K562 (cell line): ENCODE results near the gene CEP128. TPM values are rescaled to one million over a fixed set of nuclear protein-coding genes. Genes with fewer than 3 reads are reported as not detected.

Experiments used
- ATAC-seq: fragments of 200-7000 bp; cut with Tn5 transposase; 3 replicates; pipeline ENCODE4 v1.9.1; 2020; ENCODE audit warnings: moderate library complexity
- BruUV-seq: library from RNA; stranded (reverse); fragments of 400-500 nt; replicated peaks from 2 replicates; lab custom pipeline; 2021; lab: Mats Ljungman, UMichigan
- CTCF ChIA-PET: fragments of 300-600 bp; formaldehyde crosslinking; extraction: SDS; loops from one replicate; lab custom pipeline; 2021; ENCODE audit warnings: low intra/inter-chr PET ratio; lab: Yijun Ruan, JAX
- POLR2A ChIA-PET: fragments of 300-600, 350-650 bp; sonication (Branson Sonifier 250); formaldehyde crosslinking; extraction: SDS; loops from one replicate; lab custom pipeline; 2021; ENCODE audit warnings: antibody characterized with exemption, inconsistent platforms; lab: Yijun Ruan, JAX
- DNase-seq, 4 experiments: peaks; one replicate each; pipeline versions ENCODE4 v3.0.0 to v3.0.0-alpha.2; 2011 to 2018; ENCODE audit warnings: low spot score in 3 of 4, mixed read lengths in 3 of 4; ENCODE audit errors: extremely low read depth in 1 of 4
- FAIRE-seq: peaks from 2 replicates; lab custom pipeline; 2011; peaks lifted over from hg19 to GRCh38; lab: Jason Lieb, UNC
- H2AFZ ChIP-seq: 2 replicates; pipeline ENCODE4 v1.6.0; 2011; ENCODE audit warnings: low read depth, low read length, control low read depth, inconsistent platforms
- H3K27ac ChIP-seq: fragments of 200-600 bp; 3 replicates; pipeline ENCODE4 v1.8.0; 2011; ENCODE audit warnings: low read depth, mild to moderate bottlenecking, control low read depth, inconsistent platforms, low read length, moderate library complexity, mixed read lengths; ENCODE audit errors: extremely low read depth
- H3K27me3 ChIP-seq, 2 experiments: fragments of 300-600 bp in 1 of 2; 2 replicates in 1 of 2; 3 replicates in 1 of 2; pipeline versions ENCODE4 v1.6.0 to v1.8.0; 2011; ENCODE audit warnings: inconsistent platforms in 2 of 2, low read length in 2 of 2, mild to moderate bottlenecking in 1 of 2, mixed read lengths in 1 of 2, moderate library complexity in 1 of 2; ENCODE audit not compliant: control insufficient read depth in 2 of 2, insufficient read depth in 2 of 2
- H3K36me3 ChIP-seq: fragments of 300-600 bp; 3 replicates; pipeline ENCODE4 v1.8.0; 2011; ENCODE audit warnings: mild to moderate bottlenecking, low read length, inconsistent platforms; ENCODE audit not compliant: control insufficient read depth, insufficient read depth
- H3K4me1 ChIP-seq, 2 experiments: fragments of 200-600 bp in 1 of 2; replicated peaks in 1 of 2; 2 replicates in 1 of 2; 3 replicates in 1 of 2; pipeline versions ENCODE4 v1.5.1 to v1.8.0; 2011; ENCODE audit warnings: inconsistent platforms in 2 of 2, low read length in 2 of 2, mild to moderate bottlenecking in 1 of 2, mixed read lengths in 1 of 2, moderate library complexity in 1 of 2; ENCODE audit not compliant: control insufficient read depth in 2 of 2, insufficient read depth in 2 of 2
- H3K4me2 ChIP-seq: 2 replicates; pipeline ENCODE4 v1.6.1; 2011; ENCODE audit warnings: low read length, control low read depth, inconsistent platforms, mixed read lengths; ENCODE audit not compliant: insufficient read depth
- H3K4me3 ChIP-seq: fragments of 200-600 bp; sonication (generic), shearing (Covaris generic); 2 replicates; pipeline ENCODE4 v1.5.1; 2016; ENCODE audit warnings: control low read depth, inconsistent platforms
- H3K79me2 ChIP-seq: fragments of 200-600 bp; 3 replicates; pipeline ENCODE4 v1.8.0; 2011; ENCODE audit warnings: low read length, inconsistent platforms; ENCODE audit not compliant: control insufficient read depth, insufficient read depth
- H3K9ac ChIP-seq, 2 experiments: 2 replicates each; pipeline versions ENCODE4 v1.6.0 to v1.6.1; 2011; ENCODE audit warnings: low read depth in 2 of 2, low read length in 2 of 2, control low read depth in 1 of 2, inconsistent platforms in 1 of 2, mild to moderate bottlenecking in 1 of 2, mixed read lengths in 1 of 2; ENCODE audit not compliant: insufficient read depth in 1 of 2
- H3K9me1 ChIP-seq: one replicate; pipeline ENCODE4 v1.6.0; 2011; ENCODE audit warnings: inconsistent platforms, mild to moderate bottlenecking, low read length, moderate library complexity; ENCODE audit not compliant: control insufficient read depth, insufficient read depth
- H3K9me3 ChIP-seq: replicated peaks from 2 replicates; pipeline ENCODE4 v1.5.1; 2011; ENCODE audit warnings: low read depth, low read length, inconsistent platforms; ENCODE audit not compliant: control insufficient read depth, insufficient read depth
- H4K20me1 ChIP-seq: replicated peaks from 2 replicates; pipeline ENCODE4 v1.6.1; 2011; ENCODE audit warnings: low read length, inconsistent platforms, mixed read lengths; ENCODE audit not compliant: control insufficient read depth, insufficient read depth
- ETS2 ChIP-seq: IDR thresholded peaks from 2 replicates; pipeline ENCODE4 v1.6.1; 2016; ENCODE audit warnings: borderline replicate concordance, missing genetic modification characterization, mild to moderate bottlenecking, moderate library complexity, missing compliant biosample characterization; ENCODE audit not compliant: poor library complexity, severe bottlenecking
- GABPB2 ChIP-seq: fragments of 250-450 bp; sonication (Bioruptor Pico); conservative IDR thresholded peaks from 2 replicates; pipeline ENCODE4 v1.5.1; 2021; ENCODE audit warnings: mild to moderate bottlenecking
- GATAD2A ChIP-seq: fragments of 450-650 bp; IDR thresholded peaks from 2 replicates; pipeline ENCODE4 v1.6.1; 2017
- HDAC3 ChIP-seq: fragments of 450-650 bp; IDR thresholded peaks from 2 replicates; pipeline ENCODE4 v1.6.1; 2018; ENCODE audit warnings: borderline replicate concordance, mild to moderate bottlenecking, moderate library complexity; ENCODE audit not compliant: partially characterized antibody
- NFATC3 ChIP-seq: fragments of 450-650 bp; IDR thresholded peaks from 2 replicates; pipeline ENCODE4 v1.6.1; 2017; ENCODE audit warnings: mild to moderate bottlenecking
- NFE2L1 ChIP-seq: fragments of 450-650 bp; IDR thresholded peaks from 2 replicates; pipeline ENCODE4 v1.6.1; 2016; ENCODE audit warnings: missing genetic modification characterization, low read depth, mild to moderate bottlenecking, missing compliant biosample characterization, moderate library complexity, borderline replicate concordance
- POLR2A ChIP-seq: fragments of 450-650 bp; conservative IDR thresholded peaks from 2 replicates; pipeline ENCODE4 v1.6.1; 2016
- PRMT5 ChIP-seq: sonication (generic); formaldehyde crosslinking; IDR thresholded peaks from 2 replicates; pipeline ENCODE4 v1.5.0; 2020; ENCODE audit warnings: missing genetic modification reagents
- SRSF7 ChIP-seq: fragments of 200-400 bp; formaldehyde crosslinking; optimal IDR thresholded peaks from 2 replicates; pipeline ENCODE3; 2017; ENCODE audit warnings: mild to moderate bottlenecking, low read depth, low read length
- TAF15 ChIP-seq: fragments of 200-400 bp; formaldehyde crosslinking; IDR thresholded peaks from 2 replicates; pipeline ENCODE4 v1.6.1; 2017; ENCODE audit warnings: mild to moderate bottlenecking, low read depth, low read length, moderate library complexity
- THRA ChIP-seq: fragments of 450-650 bp; IDR thresholded peaks from 2 replicates; pipeline ENCODE4 v1.6.1; 2017; ENCODE audit warnings: mild to moderate bottlenecking, moderate library complexity
- YY1 ChIP-seq, 3 experiments: IDR thresholded peaks; 2 replicates each; pipeline ENCODE4 v1.6.1; 2011; ENCODE audit warnings: low read length in 2 of 3, mild to moderate bottlenecking in 2 of 3, moderate library complexity in 2 of 3, borderline replicate concordance in 1 of 3, control low read depth in 1 of 3, low read depth in 1 of 3; ENCODE audit not compliant: insufficient read depth in 3 of 3, insufficient replicate concordance in 2 of 3, control insufficient read depth in 1 of 3, insufficient read length in 1 of 3; ENCODE audit errors: extremely low read depth in 1 of 3
- WGBS: fragments of 100-300 bp; shearing (Covaris generic); methylation state at CpG from one replicate; pipeline ENCODE4 v1.1.6; 2016; ENCODE audit warnings: low coverage, mixed read lengths; ENCODE audit not compliant: insufficient coverage; ENCODE audit errors: missing lambda C conversion rate; 5-methylcytosine and 5-hydroxymethylcytosine counted together
- in situ Hi-C: fragments of 300-500 bp; cut with MboI; formaldehyde crosslinking; loops from 4 replicates; pipeline ENCODE4 v1.15.0; 2018; ENCODE audit warnings: inconsistent platforms, mixed read lengths
- intact Hi-C: fragments of 100-400 bp; cut with micrococcal nuclease; formaldehyde crosslinking; loops from 2 replicates; pipeline ENCODE4 v1.14.2; 2022
- polyA plus RNA-seq, 8 experiments: library from polyadenylated mRNA; depleted of rRNA in 4 of 8; stranded (reverse) in 5 of 8; unstranded in 3 of 8; fragments of >200 nt; fragmentation: Nextera tagmentation in 2 of 8; fragmentation: Illumina TruSeq in 1 of 8; extraction: Ambion mirVana in 2 of 8; extraction: Trizol in 1 of 8; gene quantifications; 2 replicates each; pipeline versions ENCODE4 v1.2.1 to v1.2.3, GENCODE V29; 2011 to 2014; ENCODE audit warnings: inconsistent platforms in 1 of 8, missing spikeins in 1 of 8
- total RNA-seq, 7 experiments: library from RNA; depleted of rRNA in 6 of 7; stranded (reverse); fragments of >200 nt in 6 of 7; fragmentation: Illumina TruSeq in 2 of 7; extraction: Trizol in 2 of 7; gene quantifications; 2 replicates each; pipeline versions ENCODE4 v1.2.1 to v1.2.3, GENCODE V29; 2011 to 2021; ENCODE audit warnings: low replicate concordance in 1 of 7
- TF ChIP-seq, protein P1 (sequence below), 2 experiments: IDR thresholded peaks; 2 replicates each; pipeline ENCODE4 v1.6.1; 2011; ENCODE audit warnings: borderline replicate concordance in 1 of 2, control low read depth in 1 of 2, low read depth in 1 of 2, low read length in 1 of 2, mild to moderate bottlenecking in 1 of 2, mixed read lengths in 1 of 2, moderate library complexity in 1 of 2; ENCODE audit not compliant: insufficient read depth in 1 of 2, insufficient read length in 1 of 2, poor library complexity in 1 of 2, severe bottlenecking in 1 of 2; ENCODE audit errors: extremely low read depth in 1 of 2
- TF ChIP-seq, protein P2 (sequence below): IDR thresholded peaks from 2 replicates; pipeline ENCODE4 v1.6.1; 2016; ENCODE audit warnings: missing genetic modification characterization, missing compliant biosample characterization

CEP128 gene
- total and polyA plus RNA-seq, 9 of the 15 experiments (the other 6 are each of a cell fraction or from before 2014, with no cell fraction given), result 2.3 to 9.2 (median 4.6) TPM

DNA sequence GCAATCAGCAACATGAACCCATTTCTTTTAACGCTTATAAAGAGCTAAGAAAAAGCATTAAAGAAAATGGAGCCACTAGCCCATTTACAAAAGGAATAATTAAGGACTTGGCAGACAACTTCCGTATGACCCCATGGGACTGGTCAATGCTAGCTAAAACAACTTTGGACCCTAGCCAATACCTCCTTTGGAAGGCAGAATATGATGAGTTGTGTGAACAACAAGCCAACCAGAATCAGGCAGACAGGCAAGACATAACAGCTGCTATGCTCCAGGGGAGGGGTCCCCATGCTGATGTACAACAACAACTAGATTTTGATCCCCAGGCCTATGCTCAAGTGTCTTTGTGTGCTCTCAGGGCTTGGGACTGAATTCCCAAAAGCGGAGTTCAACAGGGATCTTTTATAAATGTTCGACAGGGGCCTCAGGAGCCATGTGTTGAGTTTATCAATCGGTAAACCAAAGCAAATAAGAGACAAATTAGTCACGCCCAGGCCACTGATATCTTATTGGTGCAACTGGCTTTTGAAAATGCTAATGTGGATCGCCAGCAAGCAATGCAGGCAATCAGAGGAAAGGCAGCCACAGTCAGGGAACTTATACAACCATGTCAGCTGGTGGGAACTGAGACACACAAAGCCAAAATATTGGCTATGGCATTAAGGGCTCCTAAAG lies 475.9 kb downstream of the CEP128 start:
- no peak overlapping the region for H3K4me2 ChIP-seq

More for the DNA sequence above, 475.9 kb downstream of the CEP128 start:
- intact Hi-C loops, result no loop called here
- POLR2A ChIA-PET, result no interaction called here
- Histone ChIP-seq H3K4me3 (no peak overlapping the region), H3K27me3 (no peaks in the 10 kb centered on the region), H3K27ac (no peak overlapping the region), H4K20me1 (no peaks in the 10 kb centered on the region), H2AFZ (no peak overlapping the region), H3K9me3 (no peaks in the 10 kb centered on the region), H3K9ac (no peak overlapping the region), H3K9me1 (no peaks in the 10 kb centered on the region), H3K36me3 (no peaks in the 10 kb centered on the region), H3K4me1 (no peaks in the 10 kb centered on the region), H3K79me2 (no peaks in the 10 kb centered on the region)
- in situ Hi-C loops, result no loop called here
- no peak for DNase-seq
- ATAC-seq, result no peak
- no peak for TF ChIP-seq NFATC3
- no peak for TF ChIP-seq PRMT5 (CRISPR knock-in tag)
- TF ChIP-seq YY1 (IDR thresholded peaks at IDR 0.05; ENCODE audit: borderline replicate concordance in 1 of 3, control insufficient read depth in 1 of 3, extremely low read depth in 1 of 3, insufficient read depth in 3 of 3, insufficient read length in 1 of 3, insufficient replicate concordance in 2 of 3, low read depth in 1 of 3, low read length in 2 of 3), result no peak
- TF ChIP-seq GABPB2 (CRISPR knock-in tag), result no peak
- TF ChIP-seq POLR2A, result no peak
- no peak for TF ChIP-seq THRA
- no peak for TF ChIP-seq NFE2L1 (tag)
- TF ChIP-seq TAF15, result no peak
- TF ChIP-seq, protein P1, sequence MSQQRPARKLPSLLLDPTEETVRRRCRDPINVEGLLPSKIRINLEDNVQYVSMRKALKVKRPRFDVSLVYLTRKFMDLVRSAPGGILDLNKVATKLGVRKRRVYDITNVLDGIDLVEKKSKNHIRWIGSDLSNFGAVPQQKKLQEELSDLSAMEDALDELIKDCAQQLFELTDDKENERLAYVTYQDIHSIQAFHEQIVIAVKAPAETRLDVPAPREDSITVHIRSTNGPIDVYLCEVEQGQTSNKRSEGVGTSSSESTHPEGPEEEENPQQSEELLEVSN (IDR thresholded peaks at IDR 0.05; ENCODE audit: borderline replicate concordance in 1 of 2, extremely low read depth in 1 of 2, insufficient read depth in 1 of 2, insufficient read length in 1 of 2, low read depth in 1 of 2, low read length in 1 of 2, poor library complexity in 1 of 2, severe bottlenecking in 1 of 2), result no peak
- TF ChIP-seq, protein P2, sequence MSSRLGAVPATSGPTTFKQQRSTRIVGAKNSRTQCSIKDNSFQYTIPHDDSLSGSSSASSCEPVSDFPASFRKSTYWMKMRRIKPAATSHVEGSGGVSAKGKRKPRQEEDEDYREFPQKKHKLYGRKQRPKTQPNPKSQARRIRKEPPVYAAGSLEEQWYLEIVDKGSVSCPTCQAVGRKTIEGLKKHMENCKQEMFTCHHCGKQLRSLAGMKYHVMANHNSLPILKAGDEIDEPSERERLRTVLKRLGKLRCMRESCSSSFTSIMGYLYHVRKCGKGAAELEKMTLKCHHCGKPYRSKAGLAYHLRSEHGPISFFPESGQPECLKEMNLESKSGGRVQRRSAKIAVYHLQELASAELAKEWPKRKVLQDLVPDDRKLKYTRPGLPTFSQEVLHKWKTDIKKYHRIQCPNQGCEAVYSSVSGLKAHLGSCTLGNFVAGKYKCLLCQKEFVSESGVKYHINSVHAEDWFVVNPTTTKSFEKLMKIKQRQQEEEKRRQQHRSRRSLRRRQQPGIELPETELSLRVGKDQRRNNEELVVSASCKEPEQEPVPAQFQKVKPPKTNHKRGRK (tag), result no peak
- TF ChIP-seq GATAD2A, result no peak
- TF ChIP-seq SRSF7, result no peak
- TF ChIP-seq ETS2 (tag), result no peak
- TF ChIP-seq HDAC3, result no peak
- CTCF ChIA-PET, result no interaction called here
- BruUV-seq, result no TSS peak
- FAIRE-seq, result no peak
- 4% methylated on average over 7 of the region's 7 CpGs for WGBS
